Astrocyte (in vitro differentiated cells and primary cell): Measurements from ENCODE around the gene PHF14.

ENCODE experiments used
- EZH2 ChIP-seq: IDR thresholded peaks from 2 replicates; pipeline ENCODE4 v1.6.1; 2012; ENCODE audit warnings: mild to moderate bottlenecking, low read length, inconsistent platforms; ENCODE audit not compliant: insufficient read depth
- TF ChIP-seq, protein P1 (sequence below): IDR thresholded peaks from 2 replicates; pipeline ENCODE4 v1.5.1; 2011; ENCODE audit warnings: low read depth, mild to moderate bottlenecking, inconsistent platforms, low read length, moderate library complexity; ENCODE audit not compliant: insufficient read depth

DNA sequence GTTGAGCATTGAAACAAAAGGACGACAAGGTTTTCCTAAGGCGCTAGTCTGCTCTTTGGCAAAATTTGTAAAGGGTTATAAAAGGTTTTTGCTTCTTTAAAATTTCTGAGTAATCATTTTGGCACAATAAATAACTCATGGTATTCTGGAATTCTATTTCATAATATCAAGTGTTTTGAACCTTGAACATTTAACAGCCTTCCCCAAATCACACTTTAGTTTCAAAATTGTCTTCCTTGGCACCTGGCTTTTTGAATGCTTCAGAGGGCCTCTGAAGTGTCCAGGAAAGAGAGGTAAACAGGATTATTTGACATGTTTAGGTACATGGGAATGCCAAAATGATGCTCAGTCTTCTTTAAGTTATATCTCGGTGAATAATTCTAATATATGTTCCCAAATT lies 220.8 kb downstream of the PHF14 start:
- TF ChIP-seq, protein P1, sequence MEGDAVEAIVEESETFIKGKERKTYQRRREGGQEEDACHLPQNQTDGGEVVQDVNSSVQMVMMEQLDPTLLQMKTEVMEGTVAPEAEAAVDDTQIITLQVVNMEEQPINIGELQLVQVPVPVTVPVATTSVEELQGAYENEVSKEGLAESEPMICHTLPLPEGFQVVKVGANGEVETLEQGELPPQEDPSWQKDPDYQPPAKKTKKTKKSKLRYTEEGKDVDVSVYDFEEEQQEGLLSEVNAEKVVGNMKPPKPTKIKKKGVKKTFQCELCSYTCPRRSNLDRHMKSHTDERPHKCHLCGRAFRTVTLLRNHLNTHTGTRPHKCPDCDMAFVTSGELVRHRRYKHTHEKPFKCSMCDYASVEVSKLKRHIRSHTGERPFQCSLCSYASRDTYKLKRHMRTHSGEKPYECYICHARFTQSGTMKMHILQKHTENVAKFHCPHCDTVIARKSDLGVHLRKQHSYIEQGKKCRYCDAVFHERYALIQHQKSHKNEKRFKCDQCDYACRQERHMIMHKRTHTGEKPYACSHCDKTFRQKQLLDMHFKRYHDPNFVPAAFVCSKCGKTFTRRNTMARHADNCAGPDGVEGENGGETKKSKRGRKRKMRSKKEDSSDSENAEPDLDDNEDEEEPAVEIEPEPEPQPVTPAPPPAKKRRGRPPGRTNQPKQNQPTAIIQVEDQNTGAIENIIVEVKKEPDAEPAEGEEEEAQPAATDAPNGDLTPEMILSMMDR = no peak
- TF ChIP-seq EZH2 = no peak
